Breast epithelium (tissue), 3 donors: ENCODE measurements around the gene THRA.

Source experiments
- POLR2A ChIP-seq: fragments of 450-650 bp; IDR thresholded peaks from one replicate; pipeline ENCODE4 v1.6.1; 2016; ENCODE audit warnings: antibody characterized with exemption, mild to moderate bottlenecking, moderate library complexity
- POLR2AphosphoS5 ChIP-seq, 3 donors: sonication (generic); formaldehyde crosslinking; IDR thresholded peaks; one replicate each; pipeline ENCODE4 v1.6.1; 2017; ENCODE audit warnings: antibody characterized with exemption in 3 of 3
- TF ChIP-seq, protein P1 (sequence below), 3 donors: fragments of 450-650 bp; IDR thresholded peaks; one replicate each; pipeline ENCODE4 v1.5.1; 2016 to 2017; ENCODE audit warnings: antibody characterized with exemption in 3 of 3, mild to moderate bottlenecking in 3 of 3, moderate library complexity in 3 of 3

DNA sequence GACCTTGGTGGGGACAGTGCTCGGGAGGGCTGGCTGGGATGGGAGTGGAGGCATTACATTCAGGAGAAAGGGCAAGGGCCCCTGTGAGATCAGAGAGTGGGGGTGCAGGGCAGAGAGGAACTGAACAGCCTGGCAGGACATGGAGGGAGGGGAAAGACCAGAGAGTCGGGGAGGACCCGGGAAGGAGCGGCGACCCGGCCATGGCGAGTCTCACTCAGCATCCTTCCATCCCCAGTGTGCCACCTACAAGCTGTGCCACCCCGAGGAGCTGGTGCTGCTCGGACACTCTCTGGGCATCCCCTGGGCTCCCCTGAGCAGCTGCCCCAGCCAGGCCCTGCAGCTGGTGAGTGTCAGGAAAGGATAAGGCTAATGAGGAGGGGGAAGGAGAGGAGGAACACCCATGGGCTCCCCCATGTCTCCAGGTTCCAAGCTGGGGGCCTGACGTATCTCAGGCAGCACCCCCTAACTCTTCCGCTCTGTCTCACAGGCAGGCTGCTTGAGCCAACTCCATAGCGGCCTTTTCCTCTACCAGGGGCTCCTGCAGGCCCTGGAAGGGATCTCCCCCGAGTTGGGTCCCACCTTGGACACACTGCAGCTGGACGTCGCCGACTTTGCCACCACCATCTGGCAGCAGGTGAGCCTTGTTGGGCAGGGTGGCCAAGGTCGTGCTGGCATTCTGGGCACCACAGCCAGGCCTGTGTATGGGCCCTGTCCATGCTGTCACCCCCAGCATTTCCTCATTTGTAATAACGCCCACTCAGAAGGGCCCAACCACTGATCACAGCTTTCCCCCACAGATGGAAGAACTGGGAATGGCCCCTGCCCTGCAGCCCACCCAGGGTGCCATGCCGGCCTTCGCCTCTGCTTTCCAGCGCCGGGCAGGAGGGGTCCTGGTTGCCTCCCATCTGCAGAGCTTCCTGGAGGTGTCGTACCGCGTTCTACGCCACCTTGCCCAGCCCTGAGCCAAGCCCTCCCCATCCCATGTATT, 46.5 kb upstream of the THRA start:
- TF ChIP-seq, protein P1, sequence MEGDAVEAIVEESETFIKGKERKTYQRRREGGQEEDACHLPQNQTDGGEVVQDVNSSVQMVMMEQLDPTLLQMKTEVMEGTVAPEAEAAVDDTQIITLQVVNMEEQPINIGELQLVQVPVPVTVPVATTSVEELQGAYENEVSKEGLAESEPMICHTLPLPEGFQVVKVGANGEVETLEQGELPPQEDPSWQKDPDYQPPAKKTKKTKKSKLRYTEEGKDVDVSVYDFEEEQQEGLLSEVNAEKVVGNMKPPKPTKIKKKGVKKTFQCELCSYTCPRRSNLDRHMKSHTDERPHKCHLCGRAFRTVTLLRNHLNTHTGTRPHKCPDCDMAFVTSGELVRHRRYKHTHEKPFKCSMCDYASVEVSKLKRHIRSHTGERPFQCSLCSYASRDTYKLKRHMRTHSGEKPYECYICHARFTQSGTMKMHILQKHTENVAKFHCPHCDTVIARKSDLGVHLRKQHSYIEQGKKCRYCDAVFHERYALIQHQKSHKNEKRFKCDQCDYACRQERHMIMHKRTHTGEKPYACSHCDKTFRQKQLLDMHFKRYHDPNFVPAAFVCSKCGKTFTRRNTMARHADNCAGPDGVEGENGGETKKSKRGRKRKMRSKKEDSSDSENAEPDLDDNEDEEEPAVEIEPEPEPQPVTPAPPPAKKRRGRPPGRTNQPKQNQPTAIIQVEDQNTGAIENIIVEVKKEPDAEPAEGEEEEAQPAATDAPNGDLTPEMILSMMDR (IDR thresholded peaks at IDR 0.05), result no peak
- TF ChIP-seq POLR2A (no peak), POLR2AphosphoS5 (IDR thresholded peaks at IDR 0.05) (no peak)
